ENCODE results near the gene MBP. TPM values are rescaled to one million over a fixed set of nuclear protein-coding genes. Genes with fewer than 3 reads are reported as not detected.
A peak's percentile ranks its signal among the peaks of the same experiment; 100 is the strongest.

The MBP gene
- total and polyA plus RNA-seq, 2 of the 13 experiments (the other 11 are each of a cell fraction or from before 2014, with no cell fraction given) = 5.0 to 8.5 TPM

- TF ChIP-seq KDM5A (IDR thresholded peaks at IDR 0.05; ENCODE audit: borderline replicate concordance, low read length) = no peak
- TF ChIP-seq ZNF432 (CRISPR knock-in tag; IDR thresholded peaks at IDR 0.05; ENCODE audit: borderline replicate concordance) = no peak
- TF ChIP-seq ZNF891 (CRISPR knock-in tag; IDR thresholded peaks at IDR 0.05) = no peak
- no peak for TF ChIP-seq ZNF207 (IDR thresholded peaks at IDR 0.05; ENCODE audit: borderline replicate concordance)
- no peak for TF ChIP-seq SMC3 (IDR thresholded peaks at IDR 0.05; ENCODE audit: low read length)
- TF ChIP-seq EED (CRISPR knock-in tag; IDR thresholded peaks at IDR 0.05) = 0 out of 2 replicates have a peak, but pooled peaks have one; percentile 57
- TF ChIP-seq ZNF513 (CRISPR knock-in tag; conservative IDR thresholded peaks at IDR 0.05) = no peak
- TF ChIP-seq ZNF850 (CRISPR knock-in tag; conservative IDR thresholded peaks at IDR 0.05) = no peak
- TF ChIP-seq ZNF503 (CRISPR knock-in tag; IDR thresholded peaks at IDR 0.05) = no peak
- TF ChIP-seq ZNF143 (CRISPR knock-in tag; IDR thresholded peaks at IDR 0.05) = 0 out of 2 replicates have a peak, but pooled peaks have one; percentile 36
- peak; percentile 37 for TF ChIP-seq YY1 (IDR thresholded peaks at IDR 0.05; ENCODE audit: insufficient read depth, insufficient replicate concordance, low read depth, low read length)
- TF ChIP-seq ZNF44 (CRISPR knock-in tag; IDR thresholded peaks at IDR 0.05) = 0 out of 2 replicates have a peak, but pooled peaks have one; percentile 56
- peak; percentile 55 for TF ChIP-seq IKZF5 (CRISPR knock-in tag; IDR thresholded peaks at IDR 0.05)
- TF ChIP-seq ZNF616 (CRISPR knock-in tag; IDR thresholded peaks at IDR 0.05; ENCODE audit: low read depth) = no peak
- TF ChIP-seq FOXO1 (CRISPR knock-in tag; IDR thresholded peaks at IDR 0.05) = 0 out of 2 replicates have a peak, but pooled peaks have one; percentile 36
- TF ChIP-seq CSRNP2 (CRISPR knock-in tag; conservative IDR thresholded peaks at IDR 0.05; ENCODE audit: low read depth) = no peak
- no peak for TF ChIP-seq ZNF660 (CRISPR knock-in tag; IDR thresholded peaks at IDR 0.05; ENCODE audit: borderline replicate concordance, low read depth)
- no peak for TF ChIP-seq JDP2 (CRISPR knock-in tag; IDR thresholded peaks at IDR 0.05; ENCODE audit: borderline replicate concordance)
- no peak; the same call in none of the 2 replicates for TF ChIP-seq NCOA2 (CRISPR knock-in tag; IDR thresholded peaks at IDR 0.05)
- no peak for TF ChIP-seq NFIC (IDR thresholded peaks at IDR 0.05; ENCODE audit: low read length)
- no peak for TF ChIP-seq ZNF33A (CRISPR knock-in tag; IDR thresholded peaks at IDR 0.05; ENCODE audit: borderline replicate concordance)
- TF ChIP-seq ZNF546 (CRISPR knock-in tag; conservative IDR thresholded peaks at IDR 0.05) = peak; percentile 86; the same call in 1 of the 2 replicates
- TF ChIP-seq ZNF569 (CRISPR knock-in tag; IDR thresholded peaks at IDR 0.05; ENCODE audit: borderline replicate concordance) = no peak
- TF ChIP-seq FOXA3 (CRISPR knock-in tag; IDR thresholded peaks at IDR 0.05) = peak; percentile 43
- peak; percentile 87 for TF ChIP-seq KDM2A (CRISPR knock-in tag; IDR thresholded peaks at IDR 0.05; ENCODE audit: borderline replicate concordance, low read depth)
Observed at GRCh38 chr18:77114415-77115191, 18.0 kb downstream of the MBP start (continued).

Measured in HepG2 (cell line).